GM21619 (cell line): Measurements from ENCODE around the gene INHA.

Experiments used
- ATAC-seq: cut with Tn5 transposase; IDR thresholded peaks from one replicate; pipeline ENCODE4 v1.9.1; 2021; ENCODE audit not compliant: unreplicated experiment

The INHA gene

GRCh38 chr2:219557791-219558785 is 14.0 kb upstream of the INHA start:
- ATAC-seq: no peak

- ATAC-seq: no peak
Observed at GRCh38 chr2:219559156-219559915, 12.8 kb upstream of the INHA start.

- ATAC-seq: no peak
Observed at GRCh38 chr2:219560037-219560892, 11.8 kb upstream of the INHA start.

GRCh38 chr2:219560893-219561178 is 11.3 kb upstream of the INHA start:
- ATAC-seq: no peak

- ATAC-seq: no peak
Observed at GRCh38 chr2:219561179-219562048, 10.7 kb upstream of the INHA start.

GRCh38 chr2:219562049-219563020 is 9.8 kb upstream of the INHA start:
- no peak for ATAC-seq

GRCh38 chr2:219563271-219563928 is 8.7 kb upstream of the INHA start:
- ATAC-seq: no peak

GRCh38 chr2:219565130-219566080 is 6.7 kb upstream of the INHA start:
- no peak for ATAC-seq

- ATAC-seq: no peak
Observed at GRCh38 chr2:219566640-219567039, 5.5 kb upstream of the INHA start.

- ATAC-seq: no peak
Observed at GRCh38 chr2:219567131-219567530, 5.0 kb upstream of the INHA start.

GRCh38 chr2:219567791-219568361 is 4.2 kb upstream of the INHA start:
- no peak for ATAC-seq

- no peak for ATAC-seq
Observed at GRCh38 chr2:219569041-219569440, 3.1 kb upstream of the INHA start.

- no peak for ATAC-seq
Observed at GRCh38 chr2:219569635-219570034, 2.5 kb upstream of the INHA start.

GRCh38 chr2:219570194-219570923 is 1.8 kb upstream of the INHA start:
- ATAC-seq: no peak

- ATAC-seq: no peak
Observed at GRCh38 chr2:219570924-219571310, 1.2 kb upstream of the INHA start.
